ENCODE data around the gene PIEZO1.

Gene PIEZO1

DNA sequence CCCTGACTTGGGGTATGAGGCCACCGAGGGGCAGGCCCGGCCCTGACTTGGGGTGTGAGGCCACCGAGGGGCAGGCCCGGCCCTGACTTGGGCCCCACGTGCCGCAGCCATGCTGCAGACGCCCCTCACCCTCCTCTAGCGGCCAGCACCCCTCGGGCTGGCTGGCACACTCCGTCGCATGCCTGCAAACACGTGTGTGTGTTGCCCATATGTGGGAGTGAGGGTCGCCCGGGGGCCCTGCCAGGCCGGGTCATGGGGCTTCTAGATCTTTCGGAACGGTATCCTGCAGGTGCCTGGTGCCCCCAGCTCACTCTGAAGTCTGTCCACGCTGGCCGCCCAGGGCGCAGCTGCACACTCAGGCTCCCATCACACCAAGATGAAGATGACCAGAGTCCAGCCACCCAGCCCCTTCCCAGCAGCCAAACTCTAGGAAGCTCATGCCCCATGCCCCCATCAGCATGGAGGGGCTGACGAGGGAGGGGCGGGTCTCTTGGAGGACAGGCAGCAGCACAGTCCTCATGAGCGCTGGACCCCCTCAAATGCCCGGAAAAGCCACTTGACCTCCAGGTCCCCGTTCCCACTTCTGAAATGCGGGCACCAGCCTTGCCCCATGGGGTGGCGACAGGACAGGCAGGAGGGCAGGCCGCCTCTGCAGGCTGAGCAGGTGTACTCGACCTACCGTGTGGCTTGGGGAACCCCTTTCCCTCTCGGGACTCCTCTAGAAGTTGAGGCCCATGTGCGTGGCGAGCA is 44.9 kb downstream of the PIEZO1 start:
- TF ChIP-seq POLR2AphosphoS5 (IDR thresholded peaks at IDR 0.05; ENCODE audit: low read depth, low read length) (no peak), POLR2A (IDR thresholded peaks at IDR 0.05; ENCODE audit: low read depth, low read length) (no peak), SPI1 (IDR thresholded peaks at IDR 0.05; ENCODE audit: low read depth, low read length) (no peak), TAF1 (IDR thresholded peaks at IDR 0.05; ENCODE audit: low read depth, low read length) (no peak), POU2F2 (IDR thresholded peaks at IDR 0.05; ENCODE audit: low read depth, low read length) (no peak), PAX5 (IDR thresholded peaks at IDR 0.05; ENCODE audit: insufficient read depth, low read length, severe bottlenecking) (no peak)
- FAIRE-seq = no peak
- DNase-seq (ENCODE audit: insufficient read length, low spot score) = no peak

DNA sequence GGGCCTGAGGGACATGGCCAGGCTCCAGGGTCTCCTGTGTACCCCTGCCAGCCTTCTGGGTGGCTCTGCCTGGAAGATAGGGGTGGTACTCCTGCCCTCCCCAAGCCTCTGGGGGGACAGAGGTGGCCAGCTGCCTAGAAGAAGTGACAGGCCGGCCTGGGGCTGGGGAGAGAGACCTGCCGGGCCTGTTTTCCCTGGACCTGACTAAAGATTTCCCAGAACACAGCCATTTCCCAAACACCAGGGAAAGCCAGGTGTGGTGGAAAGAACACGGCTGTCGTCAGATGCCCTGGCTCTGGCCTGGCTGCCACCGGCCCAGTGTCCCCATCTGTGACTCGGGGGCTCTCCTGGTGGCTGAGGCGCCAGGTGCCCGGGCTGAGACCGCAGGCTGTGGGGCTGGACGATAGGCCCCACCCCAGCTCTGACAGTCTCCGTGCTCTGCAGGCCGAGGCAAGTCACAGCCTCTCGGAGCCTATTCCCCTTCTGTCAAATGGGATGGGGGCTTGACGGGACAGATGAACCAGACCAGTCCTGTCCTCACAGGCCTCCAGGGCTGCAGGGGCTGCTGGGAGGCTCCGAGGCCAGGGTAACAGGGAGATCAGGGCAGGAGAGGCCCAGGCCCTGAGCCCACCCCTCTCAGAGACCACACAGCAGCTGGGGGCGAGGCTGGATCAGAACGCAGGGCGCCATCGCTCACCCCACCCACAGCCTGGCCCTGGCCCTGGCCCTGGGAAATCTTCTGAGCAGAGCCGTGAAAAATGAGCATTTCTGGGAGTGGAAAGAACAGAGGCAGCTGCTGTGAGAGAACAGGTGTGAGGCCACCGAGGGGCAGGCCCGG is 45.7 kb downstream of the PIEZO1 start:
- FAIRE-seq (no peak), DNase-seq (ENCODE audit: insufficient read length, low spot score) (no peak)
- TF ChIP-seq SPI1 (IDR thresholded peaks at IDR 0.05; ENCODE audit: low read depth, low read length) = no peak
- TF ChIP-seq PAX5 (IDR thresholded peaks at IDR 0.05; ENCODE audit: insufficient read depth, low read length, severe bottlenecking) = no peak
- no peak for TF ChIP-seq TAF1 (IDR thresholded peaks at IDR 0.05; ENCODE audit: low read depth, low read length)
- TF ChIP-seq POLR2AphosphoS5 (IDR thresholded peaks at IDR 0.05; ENCODE audit: low read depth, low read length) = no peak
- no peak for TF ChIP-seq POU2F2 (IDR thresholded peaks at IDR 0.05; ENCODE audit: low read depth, low read length)
- TF ChIP-seq POLR2A (IDR thresholded peaks at IDR 0.05; ENCODE audit: low read depth, low read length) = no peak

DNA sequence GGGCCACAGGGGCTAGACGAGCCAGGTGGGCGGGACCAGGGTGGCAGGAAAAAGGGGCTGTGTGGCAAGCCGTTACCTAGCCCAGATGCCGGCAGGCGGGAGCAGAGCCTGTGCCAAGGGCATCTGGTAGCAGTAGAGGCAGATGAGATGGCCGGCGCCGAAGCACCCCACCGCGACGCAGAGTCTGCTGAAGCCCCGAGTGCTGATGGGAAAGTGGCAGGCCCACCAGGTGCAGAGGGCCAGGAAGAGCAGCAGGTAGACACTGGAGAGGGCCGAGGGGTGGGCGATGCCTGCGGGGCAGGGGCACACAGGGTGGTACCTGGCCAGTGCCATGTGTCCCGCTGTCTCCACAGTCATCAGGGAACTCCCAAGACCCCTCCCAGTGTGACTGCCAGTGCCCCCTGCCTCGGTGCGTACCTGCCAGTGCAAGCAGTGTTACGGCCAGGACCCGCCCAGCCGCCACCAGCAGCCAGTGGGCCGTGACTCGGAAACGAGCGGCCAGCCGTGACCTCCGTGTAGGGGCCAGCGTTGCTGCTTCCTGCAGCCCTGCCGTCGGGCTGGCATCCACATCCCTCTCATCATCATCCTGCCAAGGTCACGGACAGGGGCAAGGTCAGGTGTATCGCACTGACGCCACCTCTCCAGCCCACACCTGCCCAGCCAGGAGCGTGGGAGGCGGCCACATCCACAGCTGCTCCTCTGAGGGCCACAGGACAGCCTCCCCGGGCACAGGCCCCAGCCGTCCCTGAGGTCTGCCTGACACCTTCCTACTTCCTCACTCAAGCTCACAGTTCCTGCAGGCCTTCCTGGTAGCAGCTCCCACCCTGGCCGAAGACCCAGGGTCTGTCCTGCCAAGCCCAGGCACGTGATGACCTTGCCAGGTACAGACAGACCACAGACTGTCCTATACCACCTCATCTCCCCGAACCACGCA is 46.6 kb downstream of the PIEZO1 start:
- DNase-seq (ENCODE audit: insufficient read length, low spot score) = no peak
- FAIRE-seq = no peak
- TF ChIP-seq POLR2AphosphoS5 (IDR thresholded peaks at IDR 0.05; ENCODE audit: low read depth, low read length) (no peak), POLR2A (IDR thresholded peaks at IDR 0.05; ENCODE audit: low read depth, low read length) (no peak), TAF1 (IDR thresholded peaks at IDR 0.05; ENCODE audit: low read depth, low read length) (no peak), SPI1 (IDR thresholded peaks at IDR 0.05; ENCODE audit: low read depth, low read length) (no peak), POU2F2 (IDR thresholded peaks at IDR 0.05; ENCODE audit: low read depth, low read length) (no peak), PAX5 (IDR thresholded peaks at IDR 0.05; ENCODE audit: insufficient read depth, low read length, severe bottlenecking) (peak; percentile 28)

DNA sequence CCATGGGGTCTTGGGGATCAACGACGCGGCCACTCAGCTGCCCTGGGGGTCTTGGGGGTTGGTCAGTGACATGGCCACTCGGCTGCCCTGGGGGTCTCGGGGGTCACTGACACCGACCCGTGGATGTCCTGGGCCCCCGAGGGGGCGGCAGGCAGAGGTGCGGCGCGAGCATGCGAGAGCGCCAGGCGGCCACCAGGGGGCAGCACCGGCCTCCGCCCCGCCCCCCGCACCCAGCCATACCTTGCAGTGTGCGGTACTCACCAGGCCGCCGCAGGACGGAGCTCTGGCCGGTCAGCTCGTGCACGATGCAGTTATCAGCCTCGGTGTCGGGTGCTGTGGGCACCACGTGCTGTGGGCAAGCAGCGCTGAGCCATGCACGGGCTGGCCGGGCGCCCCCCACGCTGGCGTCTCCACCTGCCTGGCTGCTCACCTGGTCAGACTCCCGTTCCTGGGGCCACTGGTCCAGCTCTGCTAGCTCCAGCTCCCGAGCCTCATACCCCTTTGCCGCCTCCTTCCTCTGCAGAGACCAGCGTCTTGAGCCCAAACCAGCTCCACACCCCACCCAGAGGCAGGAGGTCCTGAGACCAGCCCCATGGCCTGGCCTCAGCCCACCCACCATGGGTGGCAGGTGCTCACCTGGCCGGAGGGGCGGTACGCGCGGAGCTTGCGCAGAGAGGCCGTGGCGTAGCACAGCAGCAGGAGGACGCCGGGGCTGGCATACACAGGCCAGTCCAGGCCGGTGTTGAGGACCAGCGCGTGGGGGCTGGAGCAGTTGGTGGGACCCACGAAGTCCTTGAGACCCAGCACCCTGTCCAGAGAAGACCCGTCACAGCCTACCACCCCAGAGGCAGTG is 47.5 kb downstream of the PIEZO1 start:
- FAIRE-seq (peak; percentile 95), DNase-seq (ENCODE audit: insufficient read length, low spot score) (peak; percentile 96)
- TF ChIP-seq TAF1 (IDR thresholded peaks at IDR 0.05; ENCODE audit: low read depth, low read length) = no peak
- no peak for TF ChIP-seq POLR2AphosphoS5 (IDR thresholded peaks at IDR 0.05; ENCODE audit: low read depth, low read length)
- no peak for TF ChIP-seq POLR2A (IDR thresholded peaks at IDR 0.05; ENCODE audit: low read depth, low read length)
- TF ChIP-seq PAX5 (IDR thresholded peaks at IDR 0.05; ENCODE audit: insufficient read depth, low read length, severe bottlenecking) = no peak
- TF ChIP-seq SPI1 (IDR thresholded peaks at IDR 0.05; ENCODE audit: low read depth, low read length) = no peak
- no peak for TF ChIP-seq POU2F2 (IDR thresholded peaks at IDR 0.05; ENCODE audit: low read depth, low read length)

DNA sequence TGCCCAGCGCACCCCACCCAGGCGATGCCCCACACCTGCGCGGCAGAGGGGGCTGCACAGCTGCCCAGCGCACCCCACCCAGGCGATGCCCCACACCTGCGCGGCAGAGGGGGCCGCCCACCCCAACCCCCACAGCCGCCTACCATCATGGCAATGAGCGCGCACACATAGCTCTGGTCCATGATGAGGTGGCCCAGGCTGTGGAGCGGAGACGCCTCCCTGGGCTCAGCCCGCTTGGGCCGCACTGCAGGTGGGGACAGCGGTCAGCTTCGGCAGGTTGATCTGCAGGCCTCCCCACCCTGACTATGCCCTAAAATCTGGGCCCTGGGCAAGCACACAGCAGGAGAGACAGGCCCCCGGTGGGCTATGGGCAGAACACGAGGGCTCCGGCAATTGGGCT is 48.5 kb downstream of the PIEZO1 start:
- TF ChIP-seq POLR2AphosphoS5 (IDR thresholded peaks at IDR 0.05; ENCODE audit: low read depth, low read length) (no peak), TAF1 (IDR thresholded peaks at IDR 0.05; ENCODE audit: low read depth, low read length) (no peak), SPI1 (IDR thresholded peaks at IDR 0.05; ENCODE audit: low read depth, low read length) (no peak), PAX5 (IDR thresholded peaks at IDR 0.05; ENCODE audit: insufficient read depth, low read length, severe bottlenecking) (no peak), POLR2A (IDR thresholded peaks at IDR 0.05; ENCODE audit: low read depth, low read length) (no peak), POU2F2 (IDR thresholded peaks at IDR 0.05; ENCODE audit: low read depth, low read length) (no peak)
- FAIRE-seq (no peak), DNase-seq (ENCODE audit: insufficient read length, low spot score) (no peak)

DNA sequence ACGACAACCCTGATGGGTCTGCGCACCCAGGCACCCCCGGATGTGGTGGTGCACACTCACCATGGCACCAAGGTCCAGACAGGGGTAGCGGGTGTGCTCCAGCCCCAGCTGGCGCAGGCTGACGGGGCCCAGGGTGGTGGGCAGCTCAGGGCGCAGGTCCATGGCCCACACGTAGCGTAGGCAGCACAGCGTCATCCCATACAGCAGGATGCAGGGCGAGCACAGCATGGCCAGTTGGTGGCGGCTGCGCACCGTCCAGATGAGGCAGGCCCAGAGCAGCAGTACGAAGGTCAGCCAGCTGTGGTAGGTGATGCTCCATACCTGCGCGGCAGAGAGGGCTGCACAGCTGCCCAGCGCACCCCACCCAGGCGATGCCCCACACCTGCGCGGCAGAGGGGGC is 48.9 kb downstream of the PIEZO1 start:
- FAIRE-seq (no peak), DNase-seq (ENCODE audit: insufficient read length, low spot score) (no peak)
- no peak for TF ChIP-seq SPI1 (IDR thresholded peaks at IDR 0.05; ENCODE audit: low read depth, low read length)
- no peak for TF ChIP-seq POU2F2 (IDR thresholded peaks at IDR 0.05; ENCODE audit: low read depth, low read length)
- no peak for TF ChIP-seq POLR2A (IDR thresholded peaks at IDR 0.05; ENCODE audit: low read depth, low read length)
- TF ChIP-seq POLR2AphosphoS5 (IDR thresholded peaks at IDR 0.05; ENCODE audit: low read depth, low read length) = no peak
- TF ChIP-seq PAX5 (IDR thresholded peaks at IDR 0.05; ENCODE audit: insufficient read depth, low read length, severe bottlenecking) = no peak
- no peak for TF ChIP-seq TAF1 (IDR thresholded peaks at IDR 0.05; ENCODE audit: low read depth, low read length)

DNA sequence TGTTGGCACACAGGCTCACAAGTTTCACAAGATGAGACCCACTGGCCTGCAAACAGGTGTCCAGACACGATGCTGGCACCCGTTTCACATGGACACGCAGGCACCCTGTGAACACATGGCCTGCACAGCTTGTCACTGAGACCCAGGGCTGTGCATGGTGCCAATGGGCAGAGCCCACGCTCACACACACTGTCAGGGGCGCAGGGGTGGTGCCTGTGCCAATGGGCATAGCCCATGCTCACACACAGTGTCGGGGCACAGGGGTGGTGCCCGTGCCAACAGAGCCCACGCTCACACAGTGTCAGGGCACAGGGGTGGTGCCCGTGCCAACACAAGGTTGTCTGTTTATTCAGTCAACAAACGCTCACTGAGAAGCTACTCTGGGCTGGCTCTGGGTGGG is 49.4 kb downstream of the PIEZO1 start:
- TF ChIP-seq SPI1 (IDR thresholded peaks at IDR 0.05; ENCODE audit: low read depth, low read length) (no peak), POLR2A (IDR thresholded peaks at IDR 0.05; ENCODE audit: low read depth, low read length) (no peak), POLR2AphosphoS5 (IDR thresholded peaks at IDR 0.05; ENCODE audit: low read depth, low read length) (no peak), POU2F2 (IDR thresholded peaks at IDR 0.05; ENCODE audit: low read depth, low read length) (no peak), PAX5 (IDR thresholded peaks at IDR 0.05; ENCODE audit: insufficient read depth, low read length, severe bottlenecking) (no peak), TAF1 (IDR thresholded peaks at IDR 0.05; ENCODE audit: low read depth, low read length) (no peak)
- FAIRE-seq = no peak
- DNase-seq (ENCODE audit: insufficient read length, low spot score) = no peak

DNA sequence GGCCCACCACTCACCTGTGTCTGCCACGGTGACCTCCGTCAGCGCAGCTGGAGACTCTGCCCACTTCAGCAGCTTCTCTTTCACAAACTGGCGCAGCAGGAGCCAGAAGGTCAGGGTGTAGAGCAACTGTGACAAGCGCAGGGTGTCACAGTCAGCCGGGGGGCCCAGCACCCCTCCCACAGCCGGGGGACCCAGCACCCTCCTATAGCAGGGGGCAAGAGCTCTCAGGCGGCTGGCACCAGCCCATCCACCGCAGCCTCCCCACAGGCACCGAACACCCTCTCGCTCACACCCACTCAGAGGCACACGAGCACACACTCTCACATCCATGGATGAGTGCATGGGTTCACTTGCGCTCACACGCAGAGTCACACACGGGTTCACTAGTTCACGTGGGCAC is 49.9 kb downstream of the PIEZO1 start:
- no peak for FAIRE-seq
- TF ChIP-seq POLR2AphosphoS5 (IDR thresholded peaks at IDR 0.05; ENCODE audit: low read depth, low read length) (no peak), POLR2A (IDR thresholded peaks at IDR 0.05; ENCODE audit: low read depth, low read length) (no peak), SPI1 (IDR thresholded peaks at IDR 0.05; ENCODE audit: low read depth, low read length) (no peak), TAF1 (IDR thresholded peaks at IDR 0.05; ENCODE audit: low read depth, low read length) (no peak), POU2F2 (IDR thresholded peaks at IDR 0.05; ENCODE audit: low read depth, low read length) (no peak), PAX5 (IDR thresholded peaks at IDR 0.05; ENCODE audit: insufficient read depth, low read length, severe bottlenecking) (no peak)
- no peak for DNase-seq (ENCODE audit: insufficient read length, low spot score)
